Endothelial cell of umbilical vein (primary cell): ENCODE results near the gene ENO2. TPM values are rescaled to one million over a fixed set of nuclear protein-coding genes. Genes with fewer than 3 reads are reported as not detected.
A peak's percentile ranks its signal among the peaks of the same experiment; 100 is the strongest.

ENCODE experiments used
- BruUV-seq: library from RNA; stranded (reverse); fragments of 400-500 nt; replicated peaks from 2 replicates; lab custom pipeline; 2021; lab: Mats Ljungman, UMichigan
- CTCF ChIA-PET: fragments of 300-600, 350-600 bp; sonication (Branson Sonifier 250); formaldehyde crosslinking; loops from one replicate; lab custom pipeline; 2021; ENCODE audit warnings: antibody characterized with exemption, inconsistent platforms; lab: Charles Lee
- POLR2A ChIA-PET: fragments of 300-600, 350-600 bp; sonication (Branson Sonifier 250); formaldehyde crosslinking; loops from one replicate; lab custom pipeline; 2021; ENCODE audit warnings: antibody characterized with exemption, inconsistent platforms; lab: Charles Lee
- DNase-seq: peaks from one replicate; pipeline ENCODE4 v3.0.0-alpha.2; 2011; ENCODE audit warnings: low read depth, low spot score
- FAIRE-seq: peaks from 2 replicates; lab custom pipeline; 2011; peaks lifted over from hg19 to GRCh38; lab: Jason Lieb, UNC
- H2AFZ ChIP-seq: 2 replicates; pipeline ENCODE4 v1.6.0; 2012; ENCODE audit warnings: low read depth, low read length, control low read depth, inconsistent platforms
- H3K27ac ChIP-seq: 2 replicates; pipeline ENCODE4 v1.5.1; 2011; ENCODE audit warnings: low read depth, mild to moderate bottlenecking, control low read depth, low read length, moderate library complexity; ENCODE audit not compliant: insufficient read depth
- H3K27me3 ChIP-seq, 2 experiments: 2 replicates each; pipeline versions ENCODE4 v1.6.0 to v1.6.1; 2011; ENCODE audit warnings: low read length in 2 of 2, mixed read lengths in 1 of 2; ENCODE audit not compliant: control insufficient read depth in 2 of 2, insufficient read depth in 2 of 2
- H3K36me3 ChIP-seq, 2 experiments: 2 replicates in 1 of 2; 3 replicates in 1 of 2; pipeline ENCODE4 v1.5.1; 2011; ENCODE audit warnings: low read length in 2 of 2, mild to moderate bottlenecking in 1 of 2, moderate library complexity in 1 of 2; ENCODE audit not compliant: control insufficient read depth in 2 of 2, insufficient read depth in 2 of 2; ENCODE audit errors: extremely low read depth in 1 of 2
- H3K4me1 ChIP-seq: 3 replicates; pipeline ENCODE4 v1.5.1; 2011; ENCODE audit warnings: mild to moderate bottlenecking, low read length; ENCODE audit not compliant: control insufficient read depth, insufficient read depth; ENCODE audit errors: extremely low read depth
- H3K4me2 ChIP-seq: 2 replicates; pipeline ENCODE4 v1.6.1; 2011; ENCODE audit warnings: low read length, control low read depth, mixed read lengths; ENCODE audit not compliant: insufficient read depth
- H3K4me3 ChIP-seq, 3 experiments: fragments of 200-600 bp in 1 of 3; sonication (generic), shearing (Covaris generic) in 1 of 3; replicated peaks in 1 of 3; 2 replicates each; pipeline ENCODE4 v1.5.1; 2011 to 2016; ENCODE audit warnings: control low read depth in 3 of 3, low read length in 3 of 3, mild to moderate bottlenecking in 2 of 3, inconsistent platforms in 1 of 3, low read depth in 1 of 3, moderate library complexity in 1 of 3; ENCODE audit not compliant: insufficient read depth in 1 of 3
- H3K79me2 ChIP-seq: 2 replicates; pipeline ENCODE4 v1.6.0; 2012; ENCODE audit warnings: low read length, inconsistent platforms; ENCODE audit not compliant: control insufficient read depth, insufficient read depth
- H3K9ac ChIP-seq: replicated peaks from 2 replicates; pipeline ENCODE3; 2011; ENCODE audit warnings: low read length, control low read depth; ENCODE audit not compliant: insufficient read depth; ENCODE audit errors: extremely low read depth
- H3K9me1 ChIP-seq: replicated peaks from 3 replicates; pipeline ENCODE4 v1.6.0; 2011; ENCODE audit warnings: mild to moderate bottlenecking, low read length; ENCODE audit not compliant: control insufficient read depth, insufficient read depth; ENCODE audit errors: extremely low read depth
- H3K9me3 ChIP-seq: replicated peaks from 2 replicates; pipeline ENCODE4 v1.5.1; 2012; ENCODE audit warnings: low read length, inconsistent platforms; ENCODE audit not compliant: control insufficient read depth, insufficient read depth
- H4K20me1 ChIP-seq: replicated peaks from 2 replicates; pipeline ENCODE3; 2011; ENCODE audit warnings: mild to moderate bottlenecking, low read length; ENCODE audit not compliant: control insufficient read depth, insufficient read depth; ENCODE audit errors: extremely low read depth
- CTCF ChIP-seq, 2 donors: IDR thresholded peaks; 1 replicate in 1 of 2; 2 replicates in 1 of 2; pipeline ENCODE4 v1.5.1; 2011; ENCODE audit warnings: low read length in 2 of 2, mild to moderate bottlenecking in 2 of 2, moderate library complexity in 2 of 2, control low read depth in 1 of 2, inconsistent platforms in 1 of 2, low read depth in 1 of 2; ENCODE audit not compliant: insufficient read depth in 1 of 2; ENCODE audit errors: extremely low read depth in 1 of 2
- EZH2 ChIP-seq: IDR thresholded peaks from 2 replicates; pipeline ENCODE4 v1.6.1; 2012; ENCODE audit warnings: borderline replicate concordance, low read depth, mild to moderate bottlenecking, moderate library complexity, low read length, inconsistent platforms; ENCODE audit not compliant: severe bottlenecking
- FOS ChIP-seq: IDR thresholded peaks from 2 replicates; pipeline ENCODE4 v1.6.1; 2011; ENCODE audit warnings: mild to moderate bottlenecking, low read length, moderate library complexity, borderline replicate concordance; ENCODE audit not compliant: insufficient read depth
- GATA2 ChIP-seq: IDR thresholded peaks from 2 replicates; pipeline ENCODE4 v1.7.0; 2011; ENCODE audit warnings: low read depth, mild to moderate bottlenecking, moderate library complexity, mixed read lengths, low read length; ENCODE audit not compliant: insufficient read length, insufficient read depth
- JUN ChIP-seq: IDR thresholded peaks from 2 replicates; pipeline ENCODE4 v1.6.1; 2011; ENCODE audit warnings: borderline replicate concordance, low read depth; ENCODE audit not compliant: insufficient read length, insufficient read depth
- MAX ChIP-seq: IDR thresholded peaks from 2 replicates; pipeline ENCODE4 v1.6.1; 2011; ENCODE audit not compliant: insufficient read depth, insufficient read length
- MYC ChIP-seq: IDR thresholded peaks from one replicate; pipeline ENCODE4 v1.6.1; 2011; ENCODE audit warnings: mild to moderate bottlenecking, low read depth, low read length
- POLR2A ChIP-seq: IDR thresholded peaks from 2 replicates; pipeline ENCODE4 v1.6.1; 2012; ENCODE audit warnings: low read depth, mild to moderate bottlenecking, control low read depth, low read length
- POLR2AphosphoS5 ChIP-seq: IDR thresholded peaks from 2 replicates; pipeline ENCODE4 v1.6.1; 2012; ENCODE audit warnings: low read depth, mild to moderate bottlenecking, control low read depth, low read length, moderate library complexity; ENCODE audit not compliant: insufficient read depth
- dilution Hi-C: fragments of 300-500 bp; cut with MboI; formaldehyde crosslinking; loops from one replicate; pipeline ENCODE4 v1.15.0; 2019; ENCODE audit warnings: low sequenced_read_pairs; ENCODE audit not compliant: extremely low pct_ligation_motif_present
- intact Hi-C: fragments of 100-400 bp; cut with micrococcal nuclease; formaldehyde crosslinking; loops from one replicate; pipeline ENCODE4 v1.10.0; 2022
- polyA plus RNA-seq, 4 experiments: library from polyadenylated mRNA; depleted of rRNA in 3 of 4; stranded (reverse) in 3 of 4; unstranded in 1 of 4; fragments of >200 nt; gene quantifications; 2 replicates each; pipeline versions ENCODE4 v1.2.1 to v1.2.3, GENCODE V29; 2011 to 2012; ENCODE audit warnings: missing spikeins in 1 of 4
- total RNA-seq: library from RNA; stranded (reverse); gene quantifications from 2 replicates; pipeline ENCODE4 v1.2.3, GENCODE V29; 2021

Gene ENO2
- total and polyA plus RNA-seq, 2 donors (not counting 3 experiments of a cell fraction or from before 2014, with no cell fraction given) = 11.4 to 18.6 TPM

DNA sequence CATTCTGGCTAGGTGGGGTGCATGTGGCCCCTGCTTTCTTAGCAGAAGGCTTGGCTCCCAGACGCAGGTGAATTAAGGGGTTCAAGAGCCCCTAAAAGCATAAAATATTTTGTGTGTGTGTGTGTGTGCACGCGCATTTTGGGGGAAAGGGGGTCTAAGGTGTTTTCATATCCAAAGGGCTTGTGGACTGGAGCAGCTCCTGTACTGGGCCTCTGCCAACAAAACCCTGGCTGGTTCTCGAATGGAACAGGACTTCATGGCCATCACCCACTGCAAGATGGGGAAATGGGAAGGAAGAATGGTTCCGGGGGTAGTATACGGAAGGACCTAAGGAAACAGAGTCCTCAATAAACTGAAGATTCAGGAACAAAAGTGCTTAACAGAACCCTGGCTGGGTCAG lies 9.5 kb downstream of the ENO2 start:
- no peaks in the 10 kb centered on the region for H3K27me3 ChIP-seq
- ChIA-PET POLR2A (no interaction called here), CTCF (interaction anchor here (2.1 to 4.3 kb wide), 7 partner anchors 10 to 185 kb away, joined by 9 to 94 read pairs (median 25); partner anchors contain the start of genes C12orf57, C1RL, RNU7-1 and SPSB2)
- no peak overlapping the region for H3K27ac ChIP-seq
- H3K9ac ChIP-seq = no peak overlapping the region
- no peak overlapping the region for H3K4me2 ChIP-seq
- no peaks in the 10 kb centered on the region for H3K36me3 ChIP-seq
- FAIRE-seq = no peak
- H3K79me2 ChIP-seq = peaks cover 20% of the 10 kb centered on the region
- dilution Hi-C loops = no loop called here
- no peaks in the 10 kb centered on the region for H3K9me1 ChIP-seq
- H3K4me3 ChIP-seq = no peak overlapping the region
- no peaks in the 10 kb centered on the region for H4K20me1 ChIP-seq
- H2AFZ ChIP-seq = no peak overlapping the region
- no peak for TF ChIP-seq MAX
- H3K9me3 ChIP-seq = no peaks in the 10 kb centered on the region
- intact Hi-C loops = loop anchor here (1.0 kb wide), 10 partner anchors 10 to 264 kb away; partner anchors contain the start of genes C12orf57, C1R, C1RL and ENO2
- no TSS peak for BruUV-seq
- no peak for DNase-seq
- H3K4me1 ChIP-seq = peaks cover 30% of the 10 kb centered on the region

DNA sequence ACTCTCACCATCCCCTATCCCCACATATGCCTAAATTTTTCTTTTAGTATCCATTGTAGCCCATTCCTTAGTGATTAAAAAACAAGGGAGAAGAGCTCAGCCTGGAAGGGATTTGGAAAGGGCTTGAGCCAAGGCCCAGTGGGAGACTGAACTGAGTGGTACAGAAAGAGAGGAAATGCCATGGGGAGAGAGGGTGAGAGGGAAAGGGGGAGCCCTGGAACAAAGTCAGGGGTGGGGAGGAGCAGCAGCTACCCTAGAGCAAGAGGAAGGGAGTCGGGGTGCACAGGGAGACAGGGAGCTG lies 10.8 kb downstream of the ENO2 start:
- ChIA-PET POLR2A (interaction anchor here (0.8 to 2.3 kb wide), 9 partner anchors 9 to 172 kb away, joined by 3 to 24 read pairs (median 3); partner anchors contain the start of genes C12orf57, MLF2, RNU7-1 and SPSB2), CTCF (interaction anchor here (0.7 to 4.3 kb wide), 22 partner anchors 9 to 220 kb away, joined by 3 to 94 read pairs (median 6); partner anchors contain the start of genes C12orf57, C1RL, CDCA3 and ENO2)
- H2AFZ ChIP-seq = peak overlapping the region; percentile 16
- H3K4me2 ChIP-seq = peak overlapping the region; percentile 81
- no peak for TF ChIP-seq GATA2
- no peak for TF ChIP-seq JUN
- no peak for TF ChIP-seq MYC
- no peak for TF ChIP-seq FOS
- no peak for TF ChIP-seq POLR2A
- TF ChIP-seq EZH2 = no peak
- TF ChIP-seq CTCF (IDR thresholded peaks at IDR 0.05; ENCODE audit: extremely low read depth in 1 of 2, insufficient read depth in 1 of 2, low read depth in 1 of 2, low read length in 2 of 2) = no peak
- TF ChIP-seq POLR2AphosphoS5 = no peak
- TF ChIP-seq MAX = no peak
- TSS peak; percentile 61 for BruUV-seq
- H3K9ac ChIP-seq = peak overlapping the region; percentile 37
- H3K27ac ChIP-seq = peak overlapping the region; percentile 72
- no peak overlapping the region for H3K4me3 ChIP-seq
- dilution Hi-C loops (no loop called here), intact Hi-C loops (no loop called here)
- H3K79me2 ChIP-seq = peaks cover 33% of the 10 kb centered on the region
- H3K27me3 ChIP-seq = no peaks in the 10 kb centered on the region
- no peaks in the 10 kb centered on the region for H3K9me1 ChIP-seq
- H3K9me3 ChIP-seq = no peaks in the 10 kb centered on the region
- DNase-seq (no peak), FAIRE-seq (no peak)
- H3K36me3 ChIP-seq = no peaks in the 10 kb centered on the region
- no peaks in the 10 kb centered on the region for H4K20me1 ChIP-seq
- peaks cover 44% of the 10 kb centered on the region for H3K4me1 ChIP-seq
